LHCN-M2 (cell line): ENCODE results near the gene TMEM181. TPM values are rescaled to one million over a fixed set of nuclear protein-coding genes. Genes with fewer than 3 reads are reported as not detected.
A peak's percentile ranks its signal among the peaks of the same experiment; 100 is the strongest.
"Not testable (repeated sequence)": the region's sequence is repeated elsewhere in the genome, so short reads cannot be mapped to it uniquely, and the experiment has no call there.

Source experiments
- DNase-seq: peaks from one replicate; pipeline ENCODE4 v3.0.0-alpha.2; 2012; ENCODE audit warnings: low read depth
- total RNA-seq: library from RNA; depleted of rRNA; stranded (reverse); fragments of >200 nt; gene quantifications from 2 replicates; pipeline ENCODE4 v1.2.3, GENCODE V29; 2014

TMEM181 gene
- total RNA-seq, 1 experiment from 2014 or later: 43.4 TPM

GRCh38 chr6:158638324-158638854 lies 78.5 kb downstream of the TMEM181 start:
- no peak for DNase-seq

GRCh38 chr6:158639056-158639455 lies 79.2 kb downstream of the TMEM181 start:
- no peak for DNase-seq

- DNase-seq: no peak
Observed at GRCh38 chr6:158640519-158640918, 80.6 kb downstream of the TMEM181 start.

- DNase-seq: peak; percentile 95
Observed at GRCh38 chr6:158642097-158642601, 82.3 kb downstream of the TMEM181 start.

- no peak for DNase-seq
Observed at GRCh38 chr6:158643836-158644230, 83.9 kb downstream of the TMEM181 start.

- DNase-seq: peak; percentile 92
Observed at GRCh38 chr6:158644231-158645063, 84.6 kb downstream of the TMEM181 start, which contains the start of gene DYNLT1. TSS of gene DYNLT1 (minus strand) at chr6:158644743. CDS start at chr6:158644708, 35 bp downstream.

- no peak for DNase-seq
Observed at GRCh38 chr6:158645064-158646022, 85.5 kb downstream of the TMEM181 start.

- DNase-seq: no peak
Observed at GRCh38 chr6:158646023-158646910, 86.4 kb downstream of the TMEM181 start.

GRCh38 chr6:158647501-158647900 lies 87.6 kb downstream of the TMEM181 start:
- DNase-seq: no peak

- peak; percentile 88 for DNase-seq
Observed at GRCh38 chr6:158648682-158649131, 88.8 kb downstream of the TMEM181 start.

- DNase-seq: peak; percentile 67
Observed at GRCh38 chr6:158649289-158650143, 89.6 kb downstream of the TMEM181 start, which contains the start of gene SYTL3. TSS of gene SYTL3 (plus strand) at chr6:158650054. CDS start at chr6:158663269, 13,215 bp downstream.

- not testable (repeated sequence) for DNase-seq
Observed at GRCh38 chr6:158651981-158652737, 92.3 kb downstream of the TMEM181 start.

- no peak for DNase-seq
Observed at GRCh38 chr6:158653577-158654354, 93.9 kb downstream of the TMEM181 start.

GRCh38 chr6:158654498-158654897 lies 94.6 kb downstream of the TMEM181 start:
- peak; percentile 93 for DNase-seq

GRCh38 chr6:158654960-158655489 lies 95.1 kb downstream of the TMEM181 start:
- peak; percentile 74 for DNase-seq

- peak; percentile 54 for DNase-seq
Observed at GRCh38 chr6:158655569-158656450, 95.9 kb downstream of the TMEM181 start.
